Activated naive CD4-positive, alpha-beta T cell (primary cell): ENCODE results near the gene ERC2.
A peak's percentile ranks its signal among the peaks of the same experiment; 100 is the strongest.
"Not testable (repeated sequence)": the region's sequence is repeated elsewhere in the genome, so short reads cannot be mapped to it uniquely, and the experiment has no call there.

ENCODE experiments used
- DNase-seq, 4 experiments: peaks; one replicate each; lab custom pipeline; 2025; lab: John Stamatoyannopoulos, UW

The ERC2 gene

DNA sequence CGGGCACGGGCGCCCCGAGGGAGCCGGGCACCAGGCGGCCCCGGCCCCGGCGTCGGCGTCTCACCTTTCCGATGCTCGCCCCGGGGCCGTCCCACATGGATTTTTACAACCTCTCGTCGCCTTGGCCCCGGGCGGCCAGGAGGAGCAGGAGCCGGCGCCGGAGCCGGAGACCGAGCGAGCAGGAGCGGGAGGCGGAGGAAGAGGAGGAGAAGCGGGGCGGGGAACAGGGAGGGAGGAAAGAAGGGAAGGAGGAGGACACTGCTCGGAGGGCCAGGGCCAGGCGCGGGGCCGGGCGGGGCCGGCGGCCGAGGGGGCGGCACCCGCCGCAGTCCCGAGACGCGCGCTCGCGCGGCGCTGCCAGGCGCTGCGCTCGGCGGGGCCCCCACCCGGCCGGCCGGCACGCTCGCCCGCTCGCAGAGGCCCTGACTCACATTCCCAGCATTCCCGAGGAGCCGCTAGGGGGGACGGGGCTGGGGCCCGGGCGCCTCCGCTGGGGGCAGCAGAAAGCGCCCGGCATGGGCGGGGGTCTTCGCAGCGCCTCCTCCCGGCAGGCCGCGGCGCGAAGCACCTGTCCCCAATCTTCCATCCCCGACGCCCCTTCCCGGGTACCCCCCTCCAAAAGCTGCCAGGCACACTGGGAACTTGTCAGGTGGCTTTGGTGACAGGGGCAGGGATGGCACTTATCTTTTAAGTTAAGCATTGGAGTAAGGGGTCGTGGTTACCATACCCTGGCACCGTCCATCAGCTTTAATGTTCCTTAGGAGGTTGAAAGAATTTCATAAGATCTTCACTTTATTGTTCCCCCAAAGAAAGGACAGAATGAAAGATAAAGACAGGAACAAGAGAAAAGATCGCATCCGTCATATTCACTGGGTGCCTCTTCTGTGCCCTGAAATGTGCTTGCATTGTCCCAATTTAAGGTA lies at the start of gene ERC2:
ERC2 (minus strand) TSS at position 284 of the 923 bp plus-strand sequence.
- no peak for DNase-seq

DNA sequence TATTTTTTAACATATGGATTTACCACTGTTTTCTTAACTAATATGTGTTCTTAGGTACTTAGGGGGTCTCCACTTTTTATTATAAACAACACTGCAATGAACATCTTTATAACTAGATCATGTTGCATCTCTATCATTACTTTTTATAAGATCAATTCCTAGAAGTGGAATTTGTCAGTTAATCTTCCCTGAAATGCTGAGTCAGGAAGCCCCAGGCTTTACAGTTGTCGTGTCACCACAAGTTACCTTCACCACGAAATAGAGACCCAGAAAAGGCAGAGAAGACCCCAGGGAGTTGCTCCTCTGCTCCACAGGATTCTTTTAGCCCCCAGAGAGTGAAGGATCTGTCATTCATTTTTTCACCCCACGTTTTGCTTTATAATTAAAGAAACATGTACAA lies 34.5 kb upstream of the ERC2 start:
- no peak for DNase-seq

DNA sequence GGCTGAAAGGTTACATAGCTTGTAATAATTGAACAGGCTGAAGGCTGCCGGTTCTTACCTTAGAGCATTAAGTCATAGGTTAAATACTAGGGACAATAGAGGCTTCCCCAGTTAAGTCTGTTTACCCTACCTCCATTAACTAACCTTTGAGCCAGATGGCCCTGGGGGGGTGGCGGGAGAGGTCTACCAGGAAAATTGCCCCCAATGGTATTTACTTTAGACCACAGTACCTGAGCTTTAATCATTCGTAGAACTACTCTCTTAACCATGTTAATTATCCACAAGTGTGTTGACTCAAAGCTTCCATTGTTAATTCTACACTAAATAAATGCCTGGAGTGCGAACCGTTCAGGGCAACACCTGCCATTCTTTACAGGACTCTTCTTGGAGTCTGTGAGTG lies 28.1 kb upstream of the ERC2 start:
- not testable (repeated sequence) for DNase-seq

DNA sequence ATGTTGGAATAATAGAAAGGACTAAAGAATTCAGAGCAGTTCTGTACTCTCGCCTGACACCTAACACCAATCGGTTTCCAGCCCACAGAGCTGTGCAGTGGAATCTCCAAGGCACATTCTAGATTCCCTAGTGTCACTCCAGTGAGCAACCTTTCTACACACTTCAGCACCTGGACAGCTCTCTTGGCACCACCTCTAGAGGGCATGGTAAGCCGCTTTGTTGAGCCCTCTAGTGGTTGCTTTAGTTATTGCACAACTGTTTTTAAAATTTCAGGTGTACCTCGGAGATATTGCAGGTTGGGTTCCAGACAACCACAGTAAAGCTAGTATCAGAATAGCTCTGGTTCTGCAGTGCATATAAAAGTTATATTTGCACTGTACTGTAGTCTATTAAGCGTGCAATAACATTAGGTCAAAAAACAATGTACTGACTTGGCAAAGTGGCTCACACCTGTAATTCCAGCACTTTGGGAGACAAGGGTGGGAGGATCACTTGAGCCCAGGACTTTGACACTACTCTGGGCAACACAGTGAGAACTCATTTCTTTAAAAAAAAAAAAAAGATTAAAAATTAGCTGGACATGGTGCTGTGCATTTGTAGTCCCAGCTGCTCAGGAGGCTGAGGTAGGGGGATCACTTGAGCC lies 26.5 kb upstream of the ERC2 start:
- DNase-seq: peak in 3 of 4 experiments; percentile 5 to 54 (median 40)

DNA sequence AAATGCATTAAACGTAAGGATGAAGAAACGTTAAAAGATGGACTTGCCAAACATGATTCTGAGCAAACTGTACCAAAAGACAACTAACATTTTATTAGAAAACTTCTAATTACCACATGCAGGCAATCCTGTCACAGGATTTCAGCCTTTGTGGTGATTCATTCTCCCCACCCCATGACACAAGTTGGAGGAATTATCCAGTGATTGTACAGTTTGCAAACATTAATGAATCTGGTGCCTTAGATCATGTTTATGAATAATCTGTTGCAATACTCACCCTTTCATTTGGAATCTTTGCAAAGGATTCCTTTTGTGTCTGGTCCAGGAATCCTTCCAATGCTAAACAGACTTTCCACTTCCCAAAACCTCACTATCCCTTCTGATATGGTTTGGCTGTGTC lies 23.3 kb upstream of the ERC2 start:
- no peak for DNase-seq

DNA sequence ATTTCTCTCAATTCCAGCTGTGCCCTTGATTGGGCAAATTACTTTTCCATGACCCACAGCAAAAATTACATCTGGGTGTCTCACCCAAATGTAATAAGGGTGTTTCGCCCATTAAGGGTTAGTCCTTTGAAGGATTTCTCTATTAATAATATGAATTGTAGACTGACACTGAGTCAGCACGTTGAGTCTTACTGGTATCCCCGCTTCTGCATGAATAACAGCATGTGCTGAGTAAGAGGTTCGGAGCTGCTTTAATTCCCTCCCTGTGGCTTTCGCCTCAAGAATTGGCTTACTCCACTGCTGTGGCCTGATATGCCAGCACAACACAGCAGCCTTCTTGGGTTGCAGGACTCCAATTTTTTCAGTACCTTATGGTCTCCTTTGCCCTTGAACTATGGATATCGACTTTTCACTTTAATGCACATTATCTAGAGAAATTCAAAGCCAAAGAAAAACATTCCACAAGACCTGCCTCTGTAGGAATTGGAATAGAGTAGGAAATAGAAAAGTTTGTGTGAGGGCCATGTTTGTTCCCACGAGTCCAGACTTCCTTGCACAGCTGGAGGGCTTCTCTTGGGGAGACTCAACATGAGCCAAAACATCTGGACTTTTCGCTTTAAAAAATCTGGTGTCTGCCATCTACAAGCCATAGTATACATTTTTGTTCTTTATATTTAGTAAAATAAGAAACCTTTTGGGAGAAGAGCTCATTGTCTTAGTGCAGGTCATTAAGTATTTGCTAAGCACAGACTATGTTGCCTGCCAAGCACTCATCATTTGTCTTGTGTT lies 20.7 kb upstream of the ERC2 start:
- DNase-seq: no peak

DNA sequence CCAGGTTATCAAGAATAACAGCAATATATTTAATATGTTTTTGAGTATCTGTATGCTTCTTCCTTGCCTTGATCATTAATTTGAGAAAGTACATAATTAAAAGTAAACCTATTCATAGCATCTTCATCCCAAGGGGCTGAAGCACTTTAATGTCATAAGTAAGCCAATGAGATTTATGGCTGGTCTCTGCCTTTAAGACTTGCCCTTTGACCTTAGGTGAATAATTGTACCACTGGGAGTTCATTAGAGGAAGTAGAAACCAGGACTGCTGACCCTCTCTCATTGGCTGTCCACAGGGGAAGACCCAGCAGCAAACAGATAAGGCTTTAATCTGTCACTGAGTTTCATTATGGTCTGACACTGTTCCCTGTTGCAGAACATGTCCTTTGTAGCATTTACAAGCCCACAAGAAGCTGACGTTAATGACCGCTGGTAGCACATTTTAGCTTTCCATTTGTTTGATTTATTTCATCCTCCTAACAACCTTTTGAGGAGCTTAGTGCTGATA lies 16.3 kb upstream of the ERC2 start:
- DNase-seq: no peak

DNA sequence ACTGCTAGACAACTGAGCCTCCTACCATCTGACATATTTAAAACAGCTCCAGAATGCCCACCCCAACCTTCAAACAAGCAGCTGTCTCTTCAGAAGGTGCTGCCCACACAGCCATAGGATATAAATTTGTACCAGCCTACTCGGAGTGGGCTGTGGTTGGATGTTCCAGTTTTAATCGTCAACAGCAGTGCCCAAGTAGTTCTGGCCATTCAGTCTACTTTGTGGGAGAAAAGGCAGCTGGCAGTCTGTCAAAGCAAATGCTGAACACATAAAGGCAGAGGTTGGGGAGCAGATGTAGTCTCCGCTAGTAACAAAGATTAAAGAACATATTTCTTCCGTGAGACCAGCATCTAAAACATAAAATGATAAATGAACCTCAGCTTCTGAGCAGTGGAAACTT lies 15.9 kb upstream of the ERC2 start:
- no peak for DNase-seq

DNA sequence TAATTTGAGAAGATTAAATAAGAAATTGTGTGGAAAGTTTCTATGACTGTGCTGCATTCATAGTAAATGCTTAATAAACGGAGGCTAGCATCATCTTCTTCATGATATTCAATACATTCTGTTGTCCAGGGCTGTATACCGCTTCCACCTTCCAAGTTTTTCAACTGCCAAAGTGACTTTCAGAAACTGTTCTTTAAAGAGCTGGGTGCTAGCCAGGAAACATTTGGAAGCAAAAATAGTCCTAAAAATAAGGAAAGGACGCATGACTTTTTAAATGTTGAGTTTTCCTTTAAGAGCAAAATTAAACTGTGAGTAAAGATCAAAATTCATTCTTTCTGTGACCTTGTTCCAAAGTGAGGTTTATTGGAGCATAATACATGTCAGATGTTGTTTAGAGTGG lies 9.4 kb upstream of the ERC2 start:
- DNase-seq: no peak

DNA sequence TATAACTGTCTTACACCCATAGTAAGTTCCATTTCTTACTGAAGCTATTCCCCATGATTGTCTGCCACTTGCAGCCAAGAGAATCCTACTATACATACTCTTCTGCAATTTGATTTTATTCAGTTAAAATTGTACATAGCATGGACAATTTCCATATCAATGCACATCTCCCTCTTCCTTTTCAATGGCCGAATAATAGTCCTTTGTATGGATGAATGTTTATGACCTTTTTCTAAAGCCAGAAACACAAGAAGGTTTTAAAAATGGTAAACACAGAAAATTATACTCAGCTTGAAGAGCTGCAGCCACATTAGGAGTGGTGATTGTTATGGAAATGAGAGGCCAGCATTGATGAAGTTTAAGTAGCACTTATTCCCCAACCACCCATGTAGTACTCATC lies 8.5 kb upstream of the ERC2 start:
- DNase-seq: no peak

DNA sequence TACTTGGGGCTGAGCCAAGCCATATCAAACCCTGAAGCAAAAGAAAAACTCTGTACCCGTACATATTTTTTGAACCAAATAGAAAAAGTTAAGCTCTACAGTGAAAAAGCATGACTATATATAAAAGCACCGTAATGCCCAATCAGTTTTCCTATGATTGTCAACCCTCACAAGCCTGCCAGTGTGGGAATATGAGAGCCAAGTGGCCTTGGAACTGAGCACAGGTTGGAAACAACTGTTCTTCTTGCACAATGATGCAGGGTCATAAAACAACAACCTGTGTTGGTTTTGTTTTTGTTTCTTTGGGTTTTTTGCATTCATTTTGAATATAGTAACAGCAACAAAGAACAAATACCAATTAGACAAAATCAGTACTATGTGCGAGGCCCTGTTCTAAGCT lies 3.5 kb upstream of the ERC2 start:
- DNase-seq: no peak

DNA sequence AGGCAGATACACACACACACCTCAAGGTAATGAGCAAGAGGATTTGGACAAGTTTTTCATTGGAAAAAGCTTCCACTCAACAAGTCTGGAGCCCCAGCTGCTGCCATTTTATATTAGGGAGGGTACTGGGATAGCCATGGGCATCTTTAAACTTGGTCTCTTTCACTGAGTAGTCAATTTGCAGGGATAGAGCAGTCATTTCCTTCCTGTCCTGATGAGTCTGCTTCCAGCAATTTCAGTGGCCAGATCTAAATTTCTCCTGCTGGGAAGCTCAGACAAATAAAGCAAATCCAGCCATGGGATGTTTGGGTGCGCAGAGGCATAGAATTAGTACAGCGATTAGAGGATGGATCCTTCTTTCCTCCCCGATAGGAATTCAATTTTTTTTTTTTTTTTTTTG lies 874 bp upstream of the ERC2 start:
- no peak for DNase-seq

DNA sequence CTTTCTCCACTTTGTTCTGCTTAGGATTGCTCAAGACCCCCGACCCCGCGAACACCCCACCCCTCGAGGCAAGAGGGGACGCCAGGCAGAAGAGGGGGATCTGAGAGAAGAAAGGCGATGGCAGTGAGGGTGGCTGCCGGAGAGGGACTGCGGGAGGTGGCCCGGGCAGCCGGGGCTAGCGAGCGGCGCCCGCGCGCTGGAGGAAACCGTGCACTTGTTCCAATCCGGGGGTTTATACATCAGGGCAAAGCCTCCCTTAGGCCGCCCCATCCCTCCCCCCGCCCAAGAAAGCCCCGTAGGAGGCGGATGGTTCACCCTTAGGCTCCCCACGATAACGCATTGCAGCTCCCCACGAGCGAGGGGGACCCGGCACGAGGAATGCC lies 475 bp downstream of the ERC2 start:
- DNase-seq: no peak

DNA sequence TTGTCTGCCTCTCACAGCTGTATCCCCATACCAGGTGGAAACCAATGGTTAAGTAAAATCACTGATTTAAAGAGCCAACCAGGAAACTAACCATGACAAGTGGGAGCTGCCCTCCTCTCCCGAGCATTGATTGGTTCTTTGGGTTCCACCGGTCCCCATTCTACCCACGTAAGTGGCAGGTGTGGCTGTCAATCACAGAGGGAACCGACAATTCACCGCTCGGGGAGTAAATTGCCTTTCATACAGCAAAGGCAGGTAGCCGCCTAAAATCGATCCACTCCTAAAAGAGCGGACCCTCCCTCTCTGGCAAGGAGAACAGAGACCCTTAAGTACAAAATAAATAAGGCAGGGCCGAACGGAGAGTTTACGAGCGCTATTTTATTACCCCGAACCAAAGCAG lies 1.2 kb downstream of the ERC2 start:
- DNase-seq: no peak

DNA sequence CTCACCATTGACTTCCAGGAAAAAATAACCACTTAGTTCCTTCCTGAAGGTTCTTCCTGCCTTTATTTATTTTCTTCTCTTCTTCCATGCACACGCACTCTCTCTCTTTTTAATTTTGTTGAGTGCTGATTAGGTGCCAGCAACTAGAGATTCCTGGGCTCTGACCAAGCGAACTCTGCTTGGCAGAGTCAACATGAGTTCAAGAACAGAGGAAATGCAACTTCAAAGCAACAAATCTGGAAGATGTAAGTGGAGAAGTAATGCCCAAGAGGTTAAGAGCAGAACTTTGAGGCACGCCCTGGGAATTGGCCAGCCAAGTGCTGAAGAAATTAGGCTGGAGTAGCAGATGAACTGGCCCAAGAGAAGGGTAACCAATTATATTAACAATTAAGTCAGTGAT lies 8.5 kb downstream of the ERC2 start:
- no peak for DNase-seq

DNA sequence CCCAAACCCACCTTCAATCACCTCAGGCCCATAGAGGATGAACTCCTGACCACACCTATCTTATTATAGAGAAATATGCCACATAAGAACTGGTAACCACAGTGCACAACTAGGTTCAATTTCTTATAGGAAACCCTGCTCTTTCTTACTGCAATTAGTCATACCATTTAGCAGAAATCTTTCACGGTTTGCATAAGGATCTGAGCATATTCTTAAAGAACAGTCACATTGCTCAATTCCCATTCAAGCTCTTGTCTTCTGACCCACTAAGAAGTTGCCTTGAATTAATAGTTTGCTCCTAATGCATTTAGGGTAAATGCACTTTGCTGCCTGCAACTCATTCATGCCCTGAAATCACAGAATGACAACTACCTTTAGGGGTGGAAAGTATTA lies 9.2 kb downstream of the ERC2 start:
- no peak for DNase-seq

DNA sequence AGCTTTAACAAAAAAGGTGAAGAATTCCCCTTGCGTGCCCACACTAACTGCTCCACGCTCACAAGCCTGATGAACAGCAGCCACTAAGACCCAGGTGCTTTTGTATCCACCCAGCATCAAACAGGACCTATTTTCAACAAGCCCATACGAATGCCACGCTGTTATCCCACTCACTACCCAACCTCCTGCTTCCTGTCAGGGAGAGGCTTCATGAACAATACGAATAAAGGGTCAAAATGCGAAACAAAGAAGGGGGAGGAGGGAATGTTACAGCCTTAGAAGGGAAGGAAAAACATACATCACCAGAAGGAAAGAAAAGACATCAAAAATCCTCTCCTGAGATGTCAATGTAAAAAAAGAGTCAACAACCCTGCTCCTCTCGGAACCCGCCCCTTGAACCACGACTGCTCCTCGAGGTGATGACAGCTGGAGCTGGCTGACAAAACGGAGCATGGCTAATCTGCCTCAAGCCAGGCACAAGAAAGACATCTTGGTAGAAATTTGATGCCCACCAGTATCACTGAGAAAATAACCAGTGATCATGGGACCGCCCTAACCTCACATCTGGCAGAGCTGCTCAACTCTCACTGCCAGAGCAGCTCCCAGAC lies 9.7 kb downstream of the ERC2 start:
- no peak for DNase-seq

DNA sequence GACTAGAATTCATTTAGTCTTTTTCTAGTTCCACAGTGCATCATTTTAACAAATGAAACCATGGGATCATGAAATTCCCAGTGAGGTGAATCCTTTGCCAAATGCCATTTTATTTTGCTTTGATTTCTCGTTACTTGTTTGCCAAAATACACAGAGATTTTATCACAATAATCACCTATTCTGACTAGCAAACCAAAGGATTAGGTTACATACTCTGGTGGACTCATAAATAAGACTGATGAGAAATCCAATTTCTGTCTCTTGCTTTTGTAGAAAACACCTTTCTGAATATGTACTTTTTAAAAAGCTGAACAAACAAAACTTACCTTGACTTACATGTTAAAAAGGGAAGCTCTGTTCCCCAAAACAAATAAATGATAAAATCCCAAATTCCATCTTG lies 12.2 kb downstream of the ERC2 start:
- no peak for DNase-seq

DNA sequence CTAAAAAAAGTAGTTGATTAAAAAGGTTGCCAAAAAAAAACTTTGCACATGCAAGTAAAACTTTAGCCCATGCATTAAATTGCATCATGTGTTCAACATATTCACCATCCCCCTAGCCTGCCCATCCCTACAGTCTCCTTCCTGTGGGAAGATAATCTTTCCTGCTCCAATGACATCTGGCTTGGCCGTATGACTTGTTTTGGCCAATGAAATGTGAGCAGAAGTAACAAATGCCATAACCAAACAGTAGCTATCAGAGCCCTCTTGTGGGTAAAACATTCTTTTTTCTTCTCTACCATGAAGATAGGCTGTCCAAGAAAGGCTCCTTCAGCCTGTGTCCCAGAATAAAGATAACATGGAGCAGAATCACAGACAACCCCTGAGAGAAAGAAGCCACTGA lies 15.3 kb downstream of the ERC2 start:
- DNase-seq: no peak

DNA sequence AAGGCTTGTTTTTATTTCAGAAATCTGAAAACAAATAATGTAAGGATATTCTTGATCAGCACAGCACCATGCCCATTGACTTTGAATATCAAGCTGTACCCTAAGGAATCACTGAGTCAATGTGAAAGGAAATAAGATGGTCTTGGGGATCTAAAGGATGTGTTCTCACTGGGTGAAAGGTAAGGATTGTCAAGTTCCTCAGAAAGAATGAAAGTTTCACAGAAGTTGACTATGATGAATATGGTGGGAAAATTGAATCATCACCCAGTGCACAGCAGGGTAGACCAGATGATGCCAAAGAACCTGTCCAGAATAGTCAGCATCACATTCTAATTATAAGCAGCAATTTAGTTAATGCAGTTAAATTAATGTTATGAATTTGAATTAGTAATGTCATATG lies 16.2 kb downstream of the ERC2 start:
- no peak for DNase-seq

DNA sequence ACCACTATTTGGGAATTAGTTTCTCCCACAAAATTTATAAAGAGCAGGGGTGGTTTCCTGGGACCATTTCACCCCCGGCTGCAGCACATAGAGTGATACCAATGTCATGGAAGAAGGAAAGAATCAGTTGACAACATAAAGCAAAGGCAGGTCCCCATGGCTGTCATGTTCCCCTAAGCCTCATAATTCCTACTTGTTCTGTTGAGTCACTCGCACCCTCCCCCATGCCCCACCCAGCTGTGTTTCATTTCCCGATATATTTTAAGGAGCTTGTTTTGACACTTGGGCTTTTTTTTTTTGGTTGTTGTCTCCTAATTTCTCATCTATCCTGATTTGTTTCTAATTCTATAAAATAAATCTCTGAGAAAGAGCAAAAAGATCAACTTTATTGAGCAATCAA lies 24.9 kb downstream of the ERC2 start:
- DNase-seq: no peak

DNA sequence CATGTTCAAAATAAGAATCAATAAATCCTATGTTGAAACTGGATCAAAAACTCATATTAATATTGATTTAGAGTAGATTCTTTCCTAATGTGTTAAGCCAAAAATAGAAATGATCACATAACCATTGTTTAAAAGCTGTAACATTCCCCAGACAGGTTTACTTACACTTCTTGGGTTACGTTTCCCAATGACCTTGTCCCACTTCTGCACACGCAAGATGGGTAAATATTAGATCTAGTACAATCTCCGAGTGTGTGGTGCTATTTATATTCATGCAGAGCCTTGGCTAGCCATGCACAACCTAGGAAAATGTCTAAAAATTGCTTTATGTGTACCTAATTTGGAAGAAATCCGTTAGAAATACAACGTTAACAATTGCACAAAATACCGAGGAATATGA lies 39.6 kb downstream of the ERC2 start:
- no peak for DNase-seq
